CD14-positive monocyte (primary cell): ENCODE results near the gene THRB. TPM values are rescaled to one million over a fixed set of nuclear protein-coding genes. Genes with fewer than 3 reads are reported as not detected.

ENCODE experiments used
- DNase-seq, 3 donors: peaks; one replicate each; pipeline ENCODE4 v3.0.0-alpha.2; 2011 to 2022
- H2AFZ ChIP-seq: 2 replicates; pipeline ENCODE4 v1.6.0; 2012; ENCODE audit warnings: mild to moderate bottlenecking, low read depth, low read length, inconsistent platforms; ENCODE audit not compliant: insufficient read depth, poor library complexity, severe bottlenecking
- H3K27ac ChIP-seq, 2 donors: 1 replicate in 1 of 2; 2 replicates in 1 of 2; pipeline ENCODE4 v1.5.1; 2012 to 2013; ENCODE audit warnings: low read length in 2 of 2, control low read depth in 1 of 2, inconsistent platforms in 1 of 2, low read depth in 1 of 2, mild to moderate bottlenecking in 1 of 2
- H3K27me3 ChIP-seq, 2 donors: one replicate each; pipeline versions ENCODE4 v1.6.0 to v1.6.1; 2011 to 2013; ENCODE audit warnings: low read length in 2 of 2; ENCODE audit not compliant: control insufficient read depth in 2 of 2, insufficient read depth in 2 of 2
- H3K36me3 ChIP-seq, 2 donors: replicated peaks in 1 of 2; 1 replicate in 1 of 2; 2 replicates in 1 of 2; pipeline versions ENCODE4 v1.5.1 to v1.6.1; 2012 to 2013; ENCODE audit warnings: low read length in 2 of 2, control low read depth in 1 of 2, inconsistent platforms in 1 of 2, mild to moderate bottlenecking in 1 of 2; ENCODE audit not compliant: insufficient read depth in 2 of 2, control insufficient read depth in 1 of 2
- H3K4me1 ChIP-seq, 2 donors: 1 replicate in 1 of 2; 2 replicates in 1 of 2; pipeline versions ENCODE4 v1.5.1 to v1.6.1; 2012 to 2013; ENCODE audit warnings: low read length in 2 of 2, control low read depth in 1 of 2, inconsistent platforms in 1 of 2, mild to moderate bottlenecking in 1 of 2, moderate library complexity in 1 of 2; ENCODE audit not compliant: insufficient read depth in 2 of 2, control insufficient read depth in 1 of 2
- H3K4me2 ChIP-seq: replicated peaks from 2 replicates; pipeline ENCODE3; 2012; ENCODE audit warnings: low read length, moderate library complexity, mild to moderate bottlenecking; ENCODE audit not compliant: poor library complexity, severe bottlenecking; ENCODE audit errors: extremely low read depth
- H3K4me3 ChIP-seq, 3 experiments: fragments of 200-600 bp in 1 of 3; sonication (generic) in 1 of 3; replicated peaks in 1 of 3; 1 replicate in 2 of 3; 2 replicates in 1 of 3; pipeline ENCODE4 v1.5.1; 2011 to 2013; ENCODE audit warnings: low read length in 3 of 3, mild to moderate bottlenecking in 3 of 3, control low read depth in 2 of 3, low read depth in 2 of 3, inconsistent platforms in 1 of 3, moderate library complexity in 1 of 3
- H3K79me2 ChIP-seq: 2 replicates; pipeline ENCODE4 v1.6.0; 2012; ENCODE audit warnings: mild to moderate bottlenecking, control low read depth, inconsistent platforms, low read length, moderate library complexity; ENCODE audit not compliant: insufficient read depth
- H3K9ac ChIP-seq: 2 replicates; pipeline ENCODE4 v1.6.0; 2017; ENCODE audit warnings: low read length, mild to moderate bottlenecking; ENCODE audit not compliant: insufficient read depth, poor library complexity, severe bottlenecking
- H3K9me3 ChIP-seq, 2 donors: replicated peaks in 1 of 2; 1 replicate in 1 of 2; 2 replicates in 1 of 2; pipeline versions ENCODE4 v1.5.1 to v1.6.1; 2012 to 2013; ENCODE audit warnings: low read length in 2 of 2, control low read depth in 1 of 2; ENCODE audit not compliant: control insufficient read depth in 1 of 2, insufficient read depth in 1 of 2
- H4K20me1 ChIP-seq: 2 replicates; pipeline ENCODE4 v1.6.0; 2012; ENCODE audit warnings: mild to moderate bottlenecking, low read length, control low read depth, moderate library complexity; ENCODE audit not compliant: insufficient read depth
- H3K27ac Mint-ChIP-seq, 7 donors: one replicate each; pipeline ENCODE4 v1.8.0; 2020; ENCODE audit warnings: mild to moderate bottlenecking in 7 of 7, mixed read lengths in 7 of 7, moderate library complexity in 6 of 7, inconsistent platforms in 2 of 7
- H3K27me3 Mint-ChIP-seq, 3 donors: one replicate each; pipeline ENCODE4 v1.8.0; 2021 to 2022; ENCODE audit warnings: low read depth in 3 of 3, mild to moderate bottlenecking in 3 of 3, mixed read lengths in 3 of 3, moderate library complexity in 3 of 3, inconsistent platforms in 1 of 3
- H3K36me3 Mint-ChIP-seq, 2 donors: one replicate each; pipeline ENCODE4 v1.8.0; 2020; ENCODE audit warnings: mixed read lengths in 2 of 2, inconsistent platforms in 1 of 2, mild to moderate bottlenecking in 1 of 2
- H3K4me1 Mint-ChIP-seq: one replicate; pipeline ENCODE4 v1.8.0; 2020; ENCODE audit warnings: mild to moderate bottlenecking, mixed read lengths
- H3K4me3 Mint-ChIP-seq, 2 donors: one replicate each; pipeline ENCODE4 v1.8.0; 2020; ENCODE audit warnings: mild to moderate bottlenecking in 2 of 2, mixed read lengths in 2 of 2, moderate library complexity in 1 of 2
- H3K9me3 Mint-ChIP-seq, 7 donors: one replicate each; pipeline ENCODE4 v1.8.0; 2020 to 2022; ENCODE audit warnings: mixed read lengths in 7 of 7, mild to moderate bottlenecking in 6 of 7, moderate library complexity in 6 of 7, inconsistent platforms in 2 of 7
- WGBS: methylation state at CpG from one replicate; pipeline ENCODE4 v1.1.5; 2013; ENCODE audit warnings: missing lambda C conversion rate; ENCODE audit not compliant: insufficient coverage; 5-methylcytosine and 5-hydroxymethylcytosine counted together
- intact Hi-C, 2 donors: fragments of 100-400 bp; cut with micrococcal nuclease; formaldehyde crosslinking; loops; one replicate each; pipeline versions ENCODE4 v1.15.0 to v1.15.1; 2023
- polyA plus RNA-seq, 3 donors: library from polyadenylated mRNA; depleted of rRNA in 1 of 3; unstranded in 2 of 3; stranded (reverse) in 1 of 3; fragments of 300-500 nt in 2 of 3; fragments of >200 nt in 1 of 3; fragmentation: Illumina TruSeq in 2 of 3; gene quantifications; 1 replicate in 2 of 3; 2 replicates in 1 of 3; pipeline ENCODE4 v1.2.3, GENCODE V29; 2012 to 2021
- TF ChIP-seq, protein P1 (sequence below): fragments of 200-600 bp; IDR thresholded peaks from one replicate; pipeline ENCODE4 v1.8.0; 2022; ENCODE audit warnings: antibody characterized with exemption, mild to moderate bottlenecking

THRB gene
- polyA plus RNA-seq, 3 donors: 0.05 TPM; not detected in 2

DNA sequence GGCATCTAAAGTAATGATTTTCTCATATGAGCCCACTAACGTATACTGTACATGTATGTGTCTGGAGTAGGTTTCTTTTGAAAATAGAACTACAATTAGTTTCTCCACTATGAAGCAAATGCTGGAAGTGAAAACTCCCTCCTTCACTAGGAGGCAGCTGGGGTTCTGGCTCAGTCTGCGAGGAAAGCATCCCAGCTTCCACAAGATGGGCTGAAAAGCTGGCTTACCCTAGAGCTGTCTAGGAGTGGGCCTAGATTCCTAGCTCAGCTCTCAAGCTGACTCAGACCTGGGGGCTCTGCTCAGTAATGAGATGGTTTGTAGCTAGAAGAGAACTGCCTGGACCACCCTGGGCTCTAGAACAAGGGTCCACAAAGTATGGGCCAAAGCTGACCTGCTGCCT is 268.3 kb downstream of the THRB start:
- Mint-ChIP-seq H3K4me3 (no peak overlapping the region), H3K36me3 (no peaks in the 10 kb centered on the region), H3K27me3 (peaks cover 0 to 3% (median 0%) of the 10 kb centered on the region in 3 donors), H3K27ac (no peak overlapping the region), H3K4me1 (peaks cover 14% of the 10 kb centered on the region), H3K9me3 (no peaks in the 10 kb centered on the region)
- DNase-seq: no peak
- Histone ChIP-seq H3K27me3 (no peaks in the 10 kb centered on the region), H3K27ac (no peak overlapping the region), H3K9me3 (no peaks in the 10 kb centered on the region), H3K36me3 (no peaks in the 10 kb centered on the region), H3K79me2 (no peaks in the 10 kb centered on the region), H4K20me1 (no peaks in the 10 kb centered on the region), H3K4me1 (no peaks in the 10 kb centered on the region), H3K9ac (no peak overlapping the region), H2AFZ (no peak overlapping the region), H3K4me3 (no peak overlapping the region), H3K4me2 (no peak overlapping the region)
- intact Hi-C loops: no loop called here
- TF ChIP-seq, protein P1, sequence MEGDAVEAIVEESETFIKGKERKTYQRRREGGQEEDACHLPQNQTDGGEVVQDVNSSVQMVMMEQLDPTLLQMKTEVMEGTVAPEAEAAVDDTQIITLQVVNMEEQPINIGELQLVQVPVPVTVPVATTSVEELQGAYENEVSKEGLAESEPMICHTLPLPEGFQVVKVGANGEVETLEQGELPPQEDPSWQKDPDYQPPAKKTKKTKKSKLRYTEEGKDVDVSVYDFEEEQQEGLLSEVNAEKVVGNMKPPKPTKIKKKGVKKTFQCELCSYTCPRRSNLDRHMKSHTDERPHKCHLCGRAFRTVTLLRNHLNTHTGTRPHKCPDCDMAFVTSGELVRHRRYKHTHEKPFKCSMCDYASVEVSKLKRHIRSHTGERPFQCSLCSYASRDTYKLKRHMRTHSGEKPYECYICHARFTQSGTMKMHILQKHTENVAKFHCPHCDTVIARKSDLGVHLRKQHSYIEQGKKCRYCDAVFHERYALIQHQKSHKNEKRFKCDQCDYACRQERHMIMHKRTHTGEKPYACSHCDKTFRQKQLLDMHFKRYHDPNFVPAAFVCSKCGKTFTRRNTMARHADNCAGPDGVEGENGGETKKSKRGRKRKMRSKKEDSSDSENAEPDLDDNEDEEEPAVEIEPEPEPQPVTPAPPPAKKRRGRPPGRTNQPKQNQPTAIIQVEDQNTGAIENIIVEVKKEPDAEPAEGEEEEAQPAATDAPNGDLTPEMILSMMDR: no peak
- WGBS: 100% methylated on average over 1 of the region's 2 CpGs

DNA sequence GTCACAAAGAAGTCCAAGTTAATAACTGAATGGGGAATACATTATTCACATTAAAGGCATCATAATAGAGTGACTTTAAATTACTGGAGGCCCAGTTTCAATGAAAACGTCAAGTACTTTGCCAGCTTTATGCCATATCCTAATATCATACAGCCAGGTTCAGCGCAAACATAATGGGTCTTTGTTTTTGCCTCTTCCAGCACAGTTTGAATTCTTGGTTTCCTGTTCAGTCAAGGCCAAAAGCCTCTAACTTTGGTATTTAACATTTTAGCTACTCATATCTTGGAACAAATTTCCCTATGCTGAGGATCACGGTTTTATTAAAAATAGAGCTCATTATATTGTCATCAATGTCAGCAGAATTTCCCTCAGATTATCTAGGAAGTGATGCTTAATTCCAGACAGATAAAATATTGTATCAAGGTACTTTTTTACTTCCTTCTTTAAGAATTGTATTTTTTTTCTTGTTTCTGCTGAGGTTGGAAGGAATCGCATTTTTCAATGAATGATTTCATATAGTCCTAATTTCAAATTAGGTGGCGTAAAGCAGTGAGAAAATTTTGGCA is 269.2 kb downstream of the THRB start:
- Histone ChIP-seq H3K4me3 (no peak overlapping the region), H3K27me3 (no peaks in the 10 kb centered on the region), H3K4me2 (no peak overlapping the region), H3K27ac (no peak overlapping the region), H4K20me1 (no peaks in the 10 kb centered on the region), H3K9me3 (no peaks in the 10 kb centered on the region), H3K36me3 (no peaks in the 10 kb centered on the region), H3K9ac (no peak overlapping the region), H3K79me2 (no peaks in the 10 kb centered on the region), H3K4me1 (no peaks in the 10 kb centered on the region), H2AFZ (no peak overlapping the region)
- H3K4me1 Mint-ChIP-seq: peaks cover 14% of the 10 kb centered on the region
- no peaks in the 10 kb centered on the region for H3K9me3 Mint-ChIP-seq
- peaks cover 0 to 5% (median 0%) of the 10 kb centered on the region in 3 donors for H3K27me3 Mint-ChIP-seq
- H3K4me3 Mint-ChIP-seq: no peak overlapping the region
- TF ChIP-seq, protein P1: no peak
- intact Hi-C loops: no loop called here
- WGBS: 68% methylated on average over 2 of the region's 5 CpGs
- no peak for DNase-seq
- H3K27ac Mint-ChIP-seq: peak overlapping the region in 1 of 7 donors; percentile 12
- no peaks in the 10 kb centered on the region for H3K36me3 Mint-ChIP-seq
